Measurements from ENCODE around the gene SLAMF1. TPM values are rescaled to one million over a fixed set of nuclear protein-coding genes. Genes with fewer than 3 reads are reported as not detected.

SLAMF1 gene
- total RNA-seq, 2 experiments from 2014 or later = 39.8 to 41.6 TPM

DNA sequence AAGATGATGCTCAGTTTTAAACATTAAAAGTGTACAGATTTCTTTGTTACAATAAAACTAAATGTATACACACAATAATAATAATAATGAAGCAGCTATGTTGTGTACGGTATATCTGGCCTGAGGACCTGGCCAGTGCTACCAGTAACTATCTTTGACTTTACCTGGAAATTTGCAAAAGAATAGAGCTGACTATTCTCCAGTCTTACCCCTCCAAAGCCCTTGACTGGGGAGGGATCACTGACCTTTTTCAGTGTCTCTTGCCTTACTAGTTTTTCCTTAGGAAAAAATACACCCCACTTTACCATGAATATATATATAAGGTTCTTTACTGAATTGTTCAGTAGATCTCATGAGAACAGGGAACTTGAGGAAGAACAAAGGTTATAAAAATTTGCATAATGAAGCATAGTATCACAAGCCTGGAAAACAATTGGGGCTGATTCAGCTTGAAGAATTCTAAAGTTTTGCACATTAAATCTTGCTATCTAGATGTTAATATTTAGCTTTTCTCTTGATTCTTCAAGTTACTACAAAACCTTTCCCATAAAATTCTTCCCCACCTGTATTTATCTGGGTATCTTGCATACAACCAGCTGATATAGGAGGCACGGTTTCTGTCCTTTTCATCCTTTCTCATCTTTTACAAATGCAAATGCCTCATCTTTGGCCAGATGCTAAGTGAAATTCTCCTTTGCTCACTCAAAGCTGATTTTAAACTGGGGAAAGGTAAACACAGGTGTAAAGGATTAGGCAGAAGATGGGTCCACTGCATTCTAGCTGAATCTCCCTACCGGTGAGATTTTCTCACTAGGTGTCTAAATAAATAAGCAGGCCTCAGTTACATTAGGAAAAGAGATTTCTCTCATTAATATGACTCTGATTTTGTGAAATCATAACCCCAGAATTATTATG, 25.0 kb upstream of the SLAMF1 start:
- DNase-seq = no peak
- Mint-ChIP-seq H3K27me3 (no peaks in the 10 kb centered on the region), H3K9me3 (peaks cover 9% of the 10 kb centered on the region), H3K4me1 (peaks cover 18% of the 10 kb centered on the region), H3K4me3 (no peak overlapping the region), H3K27ac (no peak overlapping the region), H3K36me3 (peaks cover 34% of the 10 kb centered on the region)

DNA sequence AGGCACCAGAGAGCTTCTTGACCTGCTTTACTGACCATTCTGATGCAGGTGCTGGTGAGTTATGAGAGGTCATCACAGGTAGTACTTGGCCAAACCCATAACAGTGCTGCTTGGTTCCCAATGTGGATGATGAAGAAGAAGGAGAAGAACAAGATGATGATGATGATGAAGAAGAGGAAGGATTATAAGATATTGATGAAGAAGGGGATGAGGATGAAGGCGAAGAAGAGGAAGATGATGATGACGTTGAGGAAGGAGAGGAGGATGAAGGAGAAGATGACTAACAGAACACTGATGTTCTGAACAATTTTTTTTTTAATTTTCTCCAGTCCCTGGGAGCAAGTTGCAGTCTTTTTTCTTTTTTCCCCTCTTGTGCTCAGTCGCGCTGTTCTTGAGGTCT, 23.9 kb upstream of the SLAMF1 start:
- Mint-ChIP-seq H3K4me3 (no peak overlapping the region), H3K36me3 (peaks cover 35% of the 10 kb centered on the region), H3K4me1 (peaks cover 21% of the 10 kb centered on the region), H3K9me3 (peaks cover 11% of the 10 kb centered on the region), H3K27ac (no peak overlapping the region), H3K27me3 (no peaks in the 10 kb centered on the region)
- DNase-seq = no peak

- no peaks in the 10 kb centered on the region for H3K27me3 Mint-ChIP-seq
- H3K27ac Mint-ChIP-seq = no peak overlapping the region
- peaks cover 11% of the 10 kb centered on the region for H3K9me3 Mint-ChIP-seq
- peaks cover 27% of the 10 kb centered on the region for H3K4me1 Mint-ChIP-seq
- peaks cover 36% of the 10 kb centered on the region for H3K36me3 Mint-ChIP-seq
- no peak overlapping the region for H3K4me3 Mint-ChIP-seq
- DNase-seq = no peak
Measured at GRCh38 chr1:160669802-160670201, 23.0 kb upstream of the SLAMF1 start.

DNA sequence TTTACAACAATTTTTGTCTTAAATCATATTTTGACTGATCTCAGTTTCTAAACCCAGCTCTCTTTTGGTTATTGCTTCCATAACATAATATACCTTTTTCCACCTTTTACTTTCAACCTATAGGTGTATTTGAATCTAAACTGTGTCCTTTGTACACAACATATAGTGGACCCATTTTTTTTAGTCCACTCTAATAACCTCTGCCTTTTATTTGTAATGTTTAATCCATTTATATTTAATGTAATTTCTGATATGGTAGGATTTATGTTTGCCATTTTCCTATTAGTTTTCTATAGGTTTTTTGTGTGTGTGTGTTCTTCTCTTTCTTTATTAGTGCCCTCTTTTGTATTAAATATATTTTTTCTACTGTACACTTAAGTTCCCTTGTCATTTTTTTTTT, 22.4 kb upstream of the SLAMF1 start:
- no peaks in the 10 kb centered on the region for H3K27me3 Mint-ChIP-seq
- H3K4me1 Mint-ChIP-seq = peaks cover 31% of the 10 kb centered on the region
- DNase-seq = no peak
- peaks cover 39% of the 10 kb centered on the region for H3K36me3 Mint-ChIP-seq
- no peak overlapping the region for H3K27ac Mint-ChIP-seq
- no peak overlapping the region for H3K4me3 Mint-ChIP-seq
- peaks cover 11% of the 10 kb centered on the region for H3K9me3 Mint-ChIP-seq

GRCh38 chr1:160667896-160668295, 21.1 kb upstream of the SLAMF1 start:
- Mint-ChIP-seq H3K27ac (no peak overlapping the region), H3K36me3 (peaks cover 43% of the 10 kb centered on the region), H3K4me1 (peaks cover 42% of the 10 kb centered on the region), H3K9me3 (peaks cover 14% of the 10 kb centered on the region), H3K4me3 (no peak overlapping the region), H3K27me3 (no peaks in the 10 kb centered on the region)
- DNase-seq = no peak

GRCh38 chr1:160666079-160666442, 19.2 kb upstream of the SLAMF1 start:
- Mint-ChIP-seq H3K9me3 (peaks cover 14% of the 10 kb centered on the region), H3K27me3 (no peaks in the 10 kb centered on the region), H3K27ac (peak overlapping the region; percentile 85), H3K36me3 (peaks cover 39% of the 10 kb centered on the region), H3K4me3 (peak overlapping the region; percentile 20), H3K4me1 (peaks cover 43% of the 10 kb centered on the region)
- DNase-seq = no peak

- Mint-ChIP-seq H3K27ac (peak overlapping the region; percentile 85), H3K4me1 (peaks cover 43% of the 10 kb centered on the region), H3K4me3 (peak overlapping the region; percentile 16), H3K36me3 (peaks cover 35% of the 10 kb centered on the region), H3K27me3 (no peaks in the 10 kb centered on the region), H3K9me3 (peaks cover 14% of the 10 kb centered on the region)
- peak; percentile 48 for DNase-seq
Measured at GRCh38 chr1:160665330-160666078, 18.7 kb upstream of the SLAMF1 start.

DNA sequence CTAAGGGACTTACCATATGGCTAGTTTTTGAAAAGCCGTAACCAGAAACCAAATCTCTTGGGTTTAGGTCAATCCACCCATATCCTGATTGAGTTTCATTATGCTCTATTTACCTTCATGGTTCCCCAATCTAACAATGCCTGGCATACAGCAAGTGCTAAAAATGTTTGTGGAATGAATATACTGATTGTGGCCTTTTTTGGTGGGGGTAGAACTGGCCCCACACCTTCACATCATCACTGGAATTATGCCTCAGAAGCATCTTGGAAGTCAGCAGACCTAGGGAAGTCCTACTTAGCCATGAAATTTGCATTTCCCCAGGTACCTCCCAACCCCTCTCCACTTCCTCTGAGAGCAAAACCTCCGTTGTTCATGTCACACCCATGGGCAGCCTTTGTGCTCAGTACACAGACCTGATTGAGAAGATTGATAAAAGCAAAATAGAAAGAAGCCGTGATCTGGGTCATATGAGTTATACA, 17.8 kb upstream of the SLAMF1 start:
- peak overlapping the region; percentile 85 for H3K27ac Mint-ChIP-seq
- H3K27me3 Mint-ChIP-seq = no peaks in the 10 kb centered on the region
- peaks cover 12% of the 10 kb centered on the region for H3K9me3 Mint-ChIP-seq
- H3K36me3 Mint-ChIP-seq = peaks cover 34% of the 10 kb centered on the region
- peaks cover 47% of the 10 kb centered on the region for H3K4me1 Mint-ChIP-seq
- DNase-seq = no peak
- peak overlapping the region; percentile 49 for H3K4me3 Mint-ChIP-seq

DNA sequence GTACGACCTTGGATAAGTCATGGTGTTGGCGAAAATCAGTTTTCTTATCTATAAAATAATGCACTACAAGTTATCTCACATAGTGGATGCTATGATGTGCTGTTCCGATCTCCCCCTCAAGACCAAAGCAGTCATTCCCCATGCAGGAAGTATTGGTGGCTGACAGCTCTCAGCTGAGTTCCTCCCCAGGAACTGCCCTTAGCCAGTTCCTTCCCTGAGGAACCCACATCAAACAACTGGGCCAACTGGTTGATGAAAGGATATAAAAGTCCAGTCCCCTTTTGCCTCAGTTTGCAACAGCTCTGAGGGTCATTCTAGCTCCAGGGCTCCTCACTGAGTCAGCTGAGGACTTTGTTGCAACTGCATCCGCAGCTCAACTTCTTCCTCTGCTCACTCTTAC, 16.1 kb upstream of the SLAMF1 start:
- no peak for DNase-seq
- no peak overlapping the region for H3K27ac Mint-ChIP-seq
- H3K27me3 Mint-ChIP-seq = no peaks in the 10 kb centered on the region
- H3K9me3 Mint-ChIP-seq = peaks cover 12% of the 10 kb centered on the region
- peaks cover 50% of the 10 kb centered on the region for H3K4me1 Mint-ChIP-seq
- H3K4me3 Mint-ChIP-seq = no peak overlapping the region
- H3K36me3 Mint-ChIP-seq = peaks cover 31% of the 10 kb centered on the region

GRCh38 chr1:160659566-160659965, 12.7 kb upstream of the SLAMF1 start:
- H3K4me1 Mint-ChIP-seq = peaks cover 45% of the 10 kb centered on the region
- no peak overlapping the region for H3K27ac Mint-ChIP-seq
- H3K4me3 Mint-ChIP-seq = no peak overlapping the region
- no peaks in the 10 kb centered on the region for H3K27me3 Mint-ChIP-seq
- peaks cover 7% of the 10 kb centered on the region for H3K9me3 Mint-ChIP-seq
- DNase-seq = no peak
- peaks cover 16% of the 10 kb centered on the region for H3K36me3 Mint-ChIP-seq

- H3K4me3 Mint-ChIP-seq = no peak overlapping the region
- no peak overlapping the region for H3K27ac Mint-ChIP-seq
Measured at GRCh38 chr1:160658814-160659193, 12.0 kb upstream of the SLAMF1 start.

GRCh38 chr1:160658162-160658813, 11.4 kb upstream of the SLAMF1 start:
- Mint-ChIP-seq H3K4me1 (peaks cover 42% of the 10 kb centered on the region), H3K27ac (no peak overlapping the region), H3K4me3 (no peak overlapping the region), H3K27me3 (no peaks in the 10 kb centered on the region), H3K9me3 (peaks cover 4% of the 10 kb centered on the region), H3K36me3 (peaks cover 11% of the 10 kb centered on the region)
- DNase-seq = no peak

More at GRCh38 chr1:160658814-160659193, 12.0 kb upstream of the SLAMF1 start:
- DNase-seq = no peak
- H3K9me3 Mint-ChIP-seq = peaks cover 4% of the 10 kb centered on the region
- H3K36me3 Mint-ChIP-seq = peaks cover 11% of the 10 kb centered on the region
- H3K4me1 Mint-ChIP-seq = peaks cover 44% of the 10 kb centered on the region
- no peaks in the 10 kb centered on the region for H3K27me3 Mint-ChIP-seq

- peaks cover 42% of the 10 kb centered on the region for H3K4me1 Mint-ChIP-seq
- H3K4me3 Mint-ChIP-seq = no peak overlapping the region
- no peaks in the 10 kb centered on the region for H3K27me3 Mint-ChIP-seq
- H3K9me3 Mint-ChIP-seq = peaks cover 4% of the 10 kb centered on the region
- DNase-seq = no peak
- peaks cover 11% of the 10 kb centered on the region for H3K36me3 Mint-ChIP-seq
- peak overlapping the region; percentile 28 for H3K27ac Mint-ChIP-seq
Measured at GRCh38 chr1:160657250-160657781, 10.5 kb upstream of the SLAMF1 start.

- DNase-seq = no peak
- no peak overlapping the region for H3K4me3 Mint-ChIP-seq
- no peaks in the 10 kb centered on the region for H3K27me3 Mint-ChIP-seq
- H3K4me1 Mint-ChIP-seq = peaks cover 48% of the 10 kb centered on the region
- H3K36me3 Mint-ChIP-seq = peaks cover 14% of the 10 kb centered on the region
- no peak overlapping the region for H3K27ac Mint-ChIP-seq
- peaks cover 4% of the 10 kb centered on the region for H3K9me3 Mint-ChIP-seq
Measured at GRCh38 chr1:160656737-160657136, 9.9 kb upstream of the SLAMF1 start.

GRCh38 chr1:160653620-160654016, 6.8 kb upstream of the SLAMF1 start:
- Mint-ChIP-seq H3K4me1 (peaks cover 59% of the 10 kb centered on the region), H3K36me3 (peaks cover 23% of the 10 kb centered on the region), H3K27ac (no peak overlapping the region), H3K4me3 (no peak overlapping the region), H3K27me3 (no peaks in the 10 kb centered on the region), H3K9me3 (peaks cover 4% of the 10 kb centered on the region)
- DNase-seq = no peak

Measured in activated naive CD8-positive, alpha-beta T cell treated with anti-CD3 and anti-CD28 coated beads for 36 hours (primary cell).